HEK293 (cell line): Measurements from ENCODE around the gene FBP1.

Experiments used
- BCL11A ChIP-seq: fragments of 450-650 bp; formaldehyde crosslinking; IDR thresholded peaks from 2 replicates; pipeline ENCODE4 v1.5.1; 2016; ENCODE audit warnings: low read depth, missing biosample characterization, missing genetic modification characterization
- GLI2 ChIP-seq: fragments of 450-650 bp; formaldehyde crosslinking; IDR thresholded peaks from 2 replicates; pipeline ENCODE4; 2017; ENCODE audit warnings: missing biosample characterization, missing genetic modification characterization, low read depth, borderline replicate concordance
- KLF7 ChIP-seq: fragments of 450-650 bp; formaldehyde crosslinking; IDR thresholded peaks from 2 replicates; pipeline ENCODE4 v1.5.1; 2016; ENCODE audit warnings: missing biosample characterization, missing genetic modification characterization, borderline replicate concordance
- OSR2 ChIP-seq: fragments of 450-650 bp; formaldehyde crosslinking; IDR thresholded peaks from 2 replicates; pipeline ENCODE4 v1.5.1; 2016; ENCODE audit warnings: missing biosample characterization, missing genetic modification characterization
- SETDB1 ChIP-seq: IDR thresholded peaks from one replicate; pipeline ENCODE4 v1.6.1; 2017; ENCODE audit warnings: mild to moderate bottlenecking, low read length, moderate library complexity, mixed read lengths; ENCODE audit not compliant: insufficient read length
- YY1 ChIP-seq: fragments of 450-650 bp; formaldehyde crosslinking; IDR thresholded peaks from 2 replicates; pipeline ENCODE4 v1.5.1; 2018; ENCODE audit warnings: missing biosample characterization, missing genetic modification characterization
- ZBTB17 ChIP-seq: fragments of 450-650 bp; formaldehyde crosslinking; IDR thresholded peaks from 2 replicates; pipeline ENCODE4 v1.5.1; 2016; ENCODE audit warnings: missing biosample characterization, missing genetic modification characterization
- ZNF112 ChIP-seq: fragments of 450-650 bp; formaldehyde crosslinking; IDR thresholded peaks from 2 replicates; pipeline ENCODE4 v1.5.0; 2017; ENCODE audit warnings: missing biosample characterization, missing genetic modification characterization
- ZNF174 ChIP-seq: fragments of 450-650 bp; formaldehyde crosslinking; IDR thresholded peaks from 2 replicates; pipeline ENCODE4 v1.5.0; 2017; ENCODE audit warnings: missing biosample characterization, mild to moderate bottlenecking, missing genetic modification characterization
- ZNF548 ChIP-seq: fragments of 450-650 bp; formaldehyde crosslinking; IDR thresholded peaks from 2 replicates; pipeline ENCODE4 v1.5.1; 2016; ENCODE audit warnings: missing biosample characterization, missing genetic modification characterization
- ZNF621 ChIP-seq: fragments of 450-650 bp; formaldehyde crosslinking; IDR thresholded peaks from 2 replicates; pipeline ENCODE4 v1.5.1; 2017; ENCODE audit warnings: missing biosample characterization, missing genetic modification characterization
- TF ChIP-seq, protein P1 (sequence below): fragments of 450-650 bp; formaldehyde crosslinking; IDR thresholded peaks from 2 replicates; pipeline ENCODE4 v1.5.1; 2016; ENCODE audit warnings: missing biosample characterization, missing genetic modification characterization
- TF ChIP-seq, protein P2 (sequence below): fragments of 450-650 bp; formaldehyde crosslinking; conservative IDR thresholded peaks from 2 replicates; pipeline ENCODE4 v1.5.1; 2016; ENCODE audit warnings: low read depth, missing biosample characterization, missing genetic modification characterization

DNA sequence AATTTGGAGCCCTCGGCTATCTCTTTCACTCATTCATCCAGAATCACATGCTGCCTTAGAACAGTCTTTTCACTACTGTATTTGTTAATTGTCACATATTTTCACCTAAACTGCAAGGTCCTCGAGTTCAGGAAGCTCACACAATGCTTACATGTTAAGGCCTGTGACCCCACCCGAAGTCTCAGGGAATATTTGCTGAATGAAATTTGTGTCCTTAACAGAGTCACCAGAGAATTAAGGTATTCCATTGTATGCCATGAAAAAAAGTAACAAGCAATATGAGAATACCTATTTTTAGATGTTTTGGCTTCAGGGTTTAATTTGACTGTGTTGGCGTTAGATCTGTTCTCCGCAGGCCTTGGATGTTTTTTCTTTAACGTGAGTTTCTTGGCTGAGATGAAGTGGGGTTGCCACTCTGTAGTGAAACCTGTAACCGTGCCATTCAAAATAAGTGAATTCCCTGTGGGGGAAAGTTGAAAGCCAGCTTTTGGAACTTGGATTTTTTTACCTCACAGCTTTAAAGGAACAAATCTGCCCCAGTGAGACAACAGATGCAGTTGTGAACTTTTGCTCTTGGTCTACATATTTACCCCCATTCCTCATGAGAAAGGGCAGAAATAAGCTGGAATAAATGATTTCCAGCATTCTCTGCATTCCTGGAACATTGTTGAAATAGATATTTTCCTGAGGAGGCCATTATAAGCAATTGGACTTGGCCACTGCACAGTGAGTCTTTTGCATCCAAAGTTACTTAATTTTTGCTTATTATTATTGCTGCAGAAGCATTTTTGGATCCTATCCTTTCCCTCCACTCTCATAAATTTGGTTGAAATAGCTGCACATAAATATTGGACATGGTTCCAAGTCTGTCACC, 35.9 kb upstream of the FBP1 start:
- TF ChIP-seq ZBTB17 = no peak
- no peak for TF ChIP-seq ZNF112 (tag by site-specific recombination)
- TF ChIP-seq YY1 (tag by site-specific recombination) = no peak
- TF ChIP-seq, protein P1, sequence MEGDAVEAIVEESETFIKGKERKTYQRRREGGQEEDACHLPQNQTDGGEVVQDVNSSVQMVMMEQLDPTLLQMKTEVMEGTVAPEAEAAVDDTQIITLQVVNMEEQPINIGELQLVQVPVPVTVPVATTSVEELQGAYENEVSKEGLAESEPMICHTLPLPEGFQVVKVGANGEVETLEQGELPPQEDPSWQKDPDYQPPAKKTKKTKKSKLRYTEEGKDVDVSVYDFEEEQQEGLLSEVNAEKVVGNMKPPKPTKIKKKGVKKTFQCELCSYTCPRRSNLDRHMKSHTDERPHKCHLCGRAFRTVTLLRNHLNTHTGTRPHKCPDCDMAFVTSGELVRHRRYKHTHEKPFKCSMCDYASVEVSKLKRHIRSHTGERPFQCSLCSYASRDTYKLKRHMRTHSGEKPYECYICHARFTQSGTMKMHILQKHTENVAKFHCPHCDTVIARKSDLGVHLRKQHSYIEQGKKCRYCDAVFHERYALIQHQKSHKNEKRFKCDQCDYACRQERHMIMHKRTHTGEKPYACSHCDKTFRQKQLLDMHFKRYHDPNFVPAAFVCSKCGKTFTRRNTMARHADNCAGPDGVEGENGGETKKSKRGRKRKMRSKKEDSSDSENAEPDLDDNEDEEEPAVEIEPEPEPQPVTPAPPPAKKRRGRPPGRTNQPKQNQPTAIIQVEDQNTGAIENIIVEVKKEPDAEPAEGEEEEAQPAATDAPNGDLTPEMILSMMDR (tag by site-specific recombination) = no peak
- no peak for TF ChIP-seq ZNF621
- no peak for TF ChIP-seq BCL11A
- TF ChIP-seq KLF7 (tag by site-specific recombination) = no peak
- TF ChIP-seq, protein P2, sequence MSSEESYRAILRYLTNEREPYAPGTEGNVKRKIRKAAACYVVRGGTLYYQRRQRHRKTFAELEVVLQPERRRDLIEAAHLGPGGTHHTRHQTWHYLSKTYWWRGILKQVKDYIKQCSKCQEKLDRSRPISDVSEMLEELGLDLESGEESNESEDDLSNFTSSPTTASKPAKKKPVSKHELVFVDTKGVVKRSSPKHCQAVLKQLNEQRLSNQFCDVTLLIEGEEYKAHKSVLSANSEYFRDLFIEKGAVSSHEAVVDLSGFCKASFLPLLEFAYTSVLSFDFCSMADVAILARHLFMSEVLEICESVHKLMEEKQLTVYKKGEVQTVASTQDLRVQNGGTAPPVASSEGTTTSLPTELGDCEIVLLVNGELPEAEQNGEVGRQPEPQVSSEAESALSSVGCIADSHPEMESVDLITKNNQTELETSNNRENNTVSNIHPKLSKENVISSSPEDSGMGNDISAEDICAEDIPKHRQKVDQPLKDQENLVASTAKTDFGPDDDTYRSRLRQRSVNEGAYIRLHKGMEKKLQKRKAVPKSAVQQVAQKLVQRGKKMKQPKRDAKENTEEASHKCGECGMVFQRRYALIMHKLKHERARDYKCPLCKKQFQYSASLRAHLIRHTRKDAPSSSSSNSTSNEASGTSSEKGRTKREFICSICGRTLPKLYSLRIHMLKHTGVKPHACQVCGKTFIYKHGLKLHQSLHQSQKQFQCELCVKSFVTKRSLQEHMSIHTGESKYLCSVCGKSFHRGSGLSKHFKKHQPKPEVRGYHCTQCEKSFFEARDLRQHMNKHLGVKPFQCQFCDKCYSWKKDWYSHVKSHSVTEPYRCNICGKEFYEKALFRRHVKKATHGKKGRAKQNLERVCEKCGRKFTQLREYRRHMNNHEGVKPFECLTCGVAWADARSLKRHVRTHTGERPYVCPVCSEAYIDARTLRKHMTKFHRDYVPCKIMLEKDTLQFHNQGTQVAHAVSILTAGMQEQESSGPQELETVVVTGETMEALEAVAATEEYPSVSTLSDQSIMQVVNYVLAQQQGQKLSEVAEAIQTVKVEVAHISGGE (tag by site-specific recombination) = no peak
- no peak for TF ChIP-seq ZNF548 (tag by site-specific recombination)
- no peak for TF ChIP-seq ZNF174 (tag by site-specific recombination)
- no peak for TF ChIP-seq GLI2
- no peak for TF ChIP-seq OSR2 (tag by site-specific recombination)
- no peak for TF ChIP-seq SETDB1
